H9 (cell line): Measurements from ENCODE around the gene RAB17. TPM values are rescaled to one million over a fixed set of nuclear protein-coding genes. Genes with fewer than 3 reads are reported as not detected.

Experiments used
- DNase-seq: peaks from one replicate; pipeline ENCODE4 v3.0.0-alpha.2; 2017
- H2AFZ ChIP-seq: one replicate; pipeline ENCODE4 v1.6.1; 2013; ENCODE audit warnings: mild to moderate bottlenecking, low read length, control low read depth, moderate library complexity
- H2AK5ac ChIP-seq: 2 replicates; pipeline ENCODE4 v1.6.1; 2013; ENCODE audit warnings: low read length, control low read depth, mixed read lengths; ENCODE audit not compliant: insufficient read length
- H2BK120ac ChIP-seq: one replicate; pipeline ENCODE4 v1.6.1; 2013; ENCODE audit warnings: low read depth, mild to moderate bottlenecking, low read length, control low read depth, inconsistent platforms; ENCODE audit not compliant: poor library complexity, severe bottlenecking
- H2BK12ac ChIP-seq: 2 replicates; pipeline ENCODE4 v1.6.1; 2013; ENCODE audit warnings: low read length, control low read depth, mixed read lengths, low read depth; ENCODE audit not compliant: insufficient read length
- H2BK15ac ChIP-seq: 2 replicates; pipeline ENCODE4 v1.6.1; 2013; ENCODE audit warnings: low read depth, low read length, control low read depth
- H2BK20ac ChIP-seq: one replicate; pipeline ENCODE4 v1.6.1; 2013; ENCODE audit warnings: low read depth, mild to moderate bottlenecking, low read length, control low read depth, inconsistent platforms; ENCODE audit not compliant: poor library complexity, severe bottlenecking
- H2BK5ac ChIP-seq: 2 replicates; pipeline ENCODE4 v1.6.1; 2013; ENCODE audit warnings: low read length, control low read depth, mixed read lengths; ENCODE audit not compliant: insufficient read length
- H3K14ac ChIP-seq: 2 replicates; pipeline ENCODE4 v1.6.1; 2013; ENCODE audit warnings: low read length, control low read depth; ENCODE audit not compliant: insufficient read depth
- H3K18ac ChIP-seq: 2 replicates; pipeline ENCODE4 v1.6.1; 2013; ENCODE audit warnings: low read depth, mild to moderate bottlenecking, mixed read lengths, low read length, control low read depth; ENCODE audit not compliant: insufficient read length
- H3K23ac ChIP-seq: 2 replicates; pipeline ENCODE4 v1.6.1; 2013; ENCODE audit warnings: low read length, control low read depth, mixed read lengths, low read depth; ENCODE audit not compliant: insufficient read length
- H3K23me2 ChIP-seq: 2 replicates; pipeline ENCODE4 v1.6.1; 2013; ENCODE audit warnings: low read depth, mild to moderate bottlenecking, mixed read lengths, low read length, control low read depth; ENCODE audit not compliant: insufficient read length, poor library complexity, severe bottlenecking
- H3K27ac ChIP-seq: 2 replicates; pipeline ENCODE4 v1.5.1; 2013; ENCODE audit warnings: low read length, control low read depth, mixed read lengths, low read depth; ENCODE audit not compliant: insufficient read length
- H3K27me3 ChIP-seq: 2 replicates; pipeline ENCODE4 v1.6.1; 2013; ENCODE audit warnings: low read length, control low read depth, inconsistent platforms; ENCODE audit not compliant: insufficient read depth
- H3K4ac ChIP-seq: 2 replicates; pipeline ENCODE4 v1.6.1; 2013; ENCODE audit warnings: low read depth, mild to moderate bottlenecking, control low read depth, inconsistent platforms, low read length, moderate library complexity
- H3K4me1 ChIP-seq: 2 replicates; pipeline ENCODE4 v1.6.1; 2013; ENCODE audit warnings: low read length, control low read depth, inconsistent platforms; ENCODE audit not compliant: insufficient read depth
- H3K4me2 ChIP-seq: 2 replicates; pipeline ENCODE4 v1.6.1; 2013; ENCODE audit warnings: low read length, control low read depth, mixed read lengths; ENCODE audit not compliant: insufficient read length, insufficient read depth
- H3K56ac ChIP-seq: 2 replicates; pipeline ENCODE4 v1.6.1; 2013; ENCODE audit warnings: low read depth, mild to moderate bottlenecking, mixed read lengths, low read length, control low read depth; ENCODE audit not compliant: insufficient read length
- H3K79me1 ChIP-seq: 2 replicates; pipeline ENCODE4 v1.6.1; 2013; ENCODE audit warnings: low read depth, mild to moderate bottlenecking, moderate library complexity, low read length, control low read depth, inconsistent platforms; ENCODE audit not compliant: insufficient read depth, poor library complexity, severe bottlenecking
- H3K79me2 ChIP-seq: 2 replicates; pipeline ENCODE4 v1.6.1; 2013; ENCODE audit warnings: low read length, control low read depth, inconsistent platforms; ENCODE audit not compliant: insufficient read depth
- H3K9ac ChIP-seq: 2 replicates; pipeline ENCODE4 v1.6.1; 2013; ENCODE audit warnings: low read length, control low read depth, mixed read lengths; ENCODE audit not compliant: insufficient read length; ENCODE audit errors: extremely low read depth
- H3K9me3 ChIP-seq: one replicate; pipeline ENCODE4 v1.6.1; 2013; ENCODE audit warnings: low read depth, low read length, inconsistent platforms; ENCODE audit not compliant: control insufficient read depth
- H3T11ph ChIP-seq: one replicate; pipeline ENCODE4 v1.6.1; 2013; ENCODE audit warnings: mild to moderate bottlenecking, low read length, control low read depth, inconsistent platforms
- H4K20me1 ChIP-seq: one replicate; pipeline ENCODE4 v1.6.1; 2013; ENCODE audit not compliant: control insufficient read depth, insufficient read length, insufficient read depth
- H4K5ac ChIP-seq: 2 replicates; pipeline ENCODE4 v1.6.1; 2013; ENCODE audit warnings: low read depth, mild to moderate bottlenecking, mixed read lengths, low read length, control low read depth; ENCODE audit not compliant: insufficient read length
- H4K8ac ChIP-seq: replicated peaks from 2 replicates; pipeline ENCODE4 v1.6.1; 2013; ENCODE audit warnings: low read length, control low read depth, mixed read lengths, low read depth; ENCODE audit not compliant: insufficient read length
- H4K91ac ChIP-seq: 2 replicates; pipeline ENCODE4 v1.6.1; 2013; ENCODE audit warnings: low read depth, mild to moderate bottlenecking, moderate library complexity, mixed read lengths, low read length, control low read depth; ENCODE audit not compliant: insufficient read length
- H3K27ac Mint-ChIP-seq, 3 experiments: 2 replicates in 2 of 3; 3 replicates in 1 of 3; pipeline ENCODE4 v1.8.0; 2020 to 2021; ENCODE audit warnings: mixed read lengths in 3 of 3, mild to moderate bottlenecking in 1 of 3, moderate library complexity in 1 of 3
- H3K27me3 Mint-ChIP-seq: 2 replicates; pipeline ENCODE4 v1.8.0; 2021; ENCODE audit warnings: low read depth, mild to moderate bottlenecking, moderate library complexity, mixed read lengths
- H3K36me3 Mint-ChIP-seq, 3 experiments: 2 replicates in 2 of 3; 3 replicates in 1 of 3; pipeline ENCODE4 v1.8.0; 2020 to 2021; ENCODE audit warnings: low read depth in 3 of 3, mixed read lengths in 3 of 3; ENCODE audit not compliant: insufficient read depth in 1 of 3
- H3K4me1 Mint-ChIP-seq, 2 experiments: 2 replicates each; pipeline ENCODE4 v1.8.0; 2020; ENCODE audit warnings: mixed read lengths in 2 of 2
- H3K4me3 Mint-ChIP-seq, 2 experiments: 2 replicates in 1 of 2; 3 replicates in 1 of 2; pipeline ENCODE4 v1.8.0; 2020 to 2021; ENCODE audit warnings: mild to moderate bottlenecking in 2 of 2, mixed read lengths in 2 of 2, moderate library complexity in 1 of 2
- H3K9me3 Mint-ChIP-seq, 2 experiments: 2 replicates in 1 of 2; 3 replicates in 1 of 2; pipeline ENCODE4 v1.8.0; 2020; ENCODE audit warnings: mild to moderate bottlenecking in 2 of 2, mixed read lengths in 2 of 2, moderate library complexity in 1 of 2
- CTCF ChIP-seq: fragments of 200-600 bp; sonication (generic); conservative IDR thresholded peaks from 3 replicates; pipeline ENCODE4 v1.8.0; 2021; ENCODE audit warnings: antibody characterized with exemption, mild to moderate bottlenecking
- WGBS: extraction: QIAGEN DNeasy Blood & Tissue Kit; methylation state at CpG from one replicate; pipeline ENCODE4 v1.1.7; 2013; ENCODE audit warnings: missing lambda C conversion rate, low lambda C conversion rate, mixed read lengths; ENCODE audit not compliant: insufficient read length; ENCODE audit errors: extremely low coverage; 5-methylcytosine and 5-hydroxymethylcytosine counted together
- total RNA-seq: library from RNA; stranded (reverse); gene quantifications from 2 replicates; pipeline ENCODE4 v1.2.1, GENCODE V29; 2021

Gene RAB17
- total RNA-seq, 1 experiment from 2014 or later, result 31.9 TPM

GRCh38 chr2:237542001-237542704 is 48.4 kb downstream of the RAB17 start:
- Histone ChIP-seq H4K5ac (no peak overlapping the region), H3K4me2 (no peak overlapping the region), H2BK120ac (no peak overlapping the region), H2BK20ac (no peak overlapping the region), H4K20me1 (no peaks in the 10 kb centered on the region), H3K14ac (no peak overlapping the region), H3K27me3 (no peaks in the 10 kb centered on the region), H3K9me3 (no peaks in the 10 kb centered on the region), H3K27ac (no peak overlapping the region), H2BK12ac (no peak overlapping the region), H4K8ac (no peak overlapping the region), H3K4me1 (no peaks in the 10 kb centered on the region; the same call in 1 of the 2 replicates), H3T11ph (no peak overlapping the region), H3K56ac (no peak overlapping the region), H3K18ac (no peak overlapping the region), H3K9ac (no peak overlapping the region), H3K79me2 (no peaks in the 10 kb centered on the region), H3K23ac (no peak overlapping the region), H3K4ac (no peak overlapping the region), H3K79me1 (no peaks in the 10 kb centered on the region), H2BK5ac (no peak overlapping the region), H4K91ac (no peak overlapping the region), H2AFZ (no peak overlapping the region), H2AK5ac (no peak overlapping the region), H2BK15ac (no peak overlapping the region), H3K23me2 (no peaks in the 10 kb centered on the region)
- TF ChIP-seq CTCF, result no peak
- Mint-ChIP-seq H3K9me3 (peaks cover 0 to 3% of the 10 kb centered on the region in 2 experiments; a peak in 1 of 5 replicates), H3K27ac (no peak overlapping the region), H3K27me3 (no peaks in the 10 kb centered on the region; the same call in 1 of the 2 replicates), H3K4me3 (no peak overlapping the region), H3K4me1 (peaks cover 3 to 6% of the 10 kb centered on the region in 2 experiments; a peak in 1 of 4 replicates), H3K36me3 (no peaks in the 10 kb centered on the region; a peak in 1 of 7 replicates)
- DNase-seq, result no peak
- no CpG with 5 or more reads among the region's 18 CpGs for WGBS
